ENCODE data around the gene RGS19. TPM values are rescaled to one million over a fixed set of nuclear protein-coding genes. Genes with fewer than 3 reads are reported as not detected.
"Not testable (repeated sequence)": the region's sequence is repeated elsewhere in the genome, so short reads cannot be mapped to it uniquely, and the experiment has no call there.

RGS19 gene
- total RNA-seq, 1 donor from 2014 or later = 53.4 TPM

DNA sequence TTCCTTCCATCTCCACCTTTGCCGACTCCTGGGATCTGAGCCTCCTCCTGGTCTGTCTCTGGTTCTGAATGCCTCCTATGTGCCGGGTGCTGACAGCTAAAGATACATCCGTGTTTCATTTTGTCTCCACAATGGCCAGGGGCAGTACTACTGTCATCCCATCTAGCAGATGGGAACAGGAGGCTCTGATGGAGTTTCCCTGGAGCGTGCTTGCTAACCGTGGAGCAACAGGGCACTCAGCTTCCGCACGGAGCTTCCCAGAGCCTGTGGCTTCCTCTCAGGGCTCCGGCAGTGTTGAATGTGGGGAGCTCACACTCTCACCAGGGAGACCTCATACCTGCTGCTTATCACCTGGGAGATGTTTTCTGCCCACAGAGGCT, 40.0 kb upstream of the RGS19 start:
- peaks cover 5% of the 10 kb centered on the region for H3K27me3 Mint-ChIP-seq
- CTCF ChIA-PET = interaction anchor here (2.8 to 4.4 kb wide), 3 partner anchors 37 to 139 kb away, joined by 19 to 80 read pairs (median 57); partner anchors contain the start of genes LKAAEAR1, OPRL1, PRPF6 and RGS19
- ATAC-seq (ENCODE audit: low read depth) = no peak
- no peak for DNase-seq
- peaks cover 8% of the 10 kb centered on the region for H3K4me1 Mint-ChIP-seq
- no peak overlapping the region for H3K27ac Mint-ChIP-seq
- TF ChIP-seq, protein P1, sequence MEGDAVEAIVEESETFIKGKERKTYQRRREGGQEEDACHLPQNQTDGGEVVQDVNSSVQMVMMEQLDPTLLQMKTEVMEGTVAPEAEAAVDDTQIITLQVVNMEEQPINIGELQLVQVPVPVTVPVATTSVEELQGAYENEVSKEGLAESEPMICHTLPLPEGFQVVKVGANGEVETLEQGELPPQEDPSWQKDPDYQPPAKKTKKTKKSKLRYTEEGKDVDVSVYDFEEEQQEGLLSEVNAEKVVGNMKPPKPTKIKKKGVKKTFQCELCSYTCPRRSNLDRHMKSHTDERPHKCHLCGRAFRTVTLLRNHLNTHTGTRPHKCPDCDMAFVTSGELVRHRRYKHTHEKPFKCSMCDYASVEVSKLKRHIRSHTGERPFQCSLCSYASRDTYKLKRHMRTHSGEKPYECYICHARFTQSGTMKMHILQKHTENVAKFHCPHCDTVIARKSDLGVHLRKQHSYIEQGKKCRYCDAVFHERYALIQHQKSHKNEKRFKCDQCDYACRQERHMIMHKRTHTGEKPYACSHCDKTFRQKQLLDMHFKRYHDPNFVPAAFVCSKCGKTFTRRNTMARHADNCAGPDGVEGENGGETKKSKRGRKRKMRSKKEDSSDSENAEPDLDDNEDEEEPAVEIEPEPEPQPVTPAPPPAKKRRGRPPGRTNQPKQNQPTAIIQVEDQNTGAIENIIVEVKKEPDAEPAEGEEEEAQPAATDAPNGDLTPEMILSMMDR (IDR thresholded peaks at IDR 0.05) = no peak
- POLR2A ChIA-PET = interaction anchor here (1.5 to 2.5 kb wide), 2 partner anchors 35 to 40 kb away, joined by 5 to 23 read pairs; partner anchors contain the start of genes LKAAEAR1, OPRL1 and RGS19
- H3K4me3 Mint-ChIP-seq = no peak overlapping the region
- intact Hi-C loops (cut with micrococcal nuclease) = no loop called here
- H3K9me3 Mint-ChIP-seq = no peaks in the 10 kb centered on the region
- no peaks in the 10 kb centered on the region for H3K36me3 Mint-ChIP-seq (ENCODE audit: low read depth)

DNA sequence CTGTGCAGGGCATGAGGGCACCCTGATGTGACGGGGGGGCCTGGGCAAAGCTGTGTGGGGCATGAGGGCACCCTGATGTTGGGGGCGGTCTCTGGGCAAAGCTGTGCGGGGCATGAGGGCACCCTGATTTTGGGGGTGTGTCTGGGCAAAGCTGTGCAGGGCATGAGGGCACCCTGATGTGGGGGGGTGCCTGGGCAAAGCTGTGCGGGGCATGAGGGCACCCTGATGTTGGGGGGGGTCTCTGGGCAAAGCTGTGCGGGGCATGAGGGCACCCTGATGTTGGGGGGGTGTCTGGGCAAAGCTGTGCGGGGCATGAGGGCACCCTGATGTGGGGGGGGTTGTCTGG, 38.1 kb upstream of the RGS19 start:
- H3K9me3 Mint-ChIP-seq; POLR2A ChIA-PET; ATAC-seq (ENCODE audit: low read depth); H3K36me3 Mint-ChIP-seq (ENCODE audit: low read depth); DNase-seq; H3K4me3 Mint-ChIP-seq; H3K27me3 Mint-ChIP-seq; intact Hi-C loops (cut with micrococcal nuclease); H3K27ac Mint-ChIP-seq: not testable (repeated sequence)
- CTCF ChIA-PET = interaction anchor here (0.9 kb wide), 1 partner anchor 34 kb away, joined by 3 read pairs; no protein-coding TSS in a partner anchor
- peaks cover 12% of the 10 kb centered on the region for H3K4me1 Mint-ChIP-seq

DNA sequence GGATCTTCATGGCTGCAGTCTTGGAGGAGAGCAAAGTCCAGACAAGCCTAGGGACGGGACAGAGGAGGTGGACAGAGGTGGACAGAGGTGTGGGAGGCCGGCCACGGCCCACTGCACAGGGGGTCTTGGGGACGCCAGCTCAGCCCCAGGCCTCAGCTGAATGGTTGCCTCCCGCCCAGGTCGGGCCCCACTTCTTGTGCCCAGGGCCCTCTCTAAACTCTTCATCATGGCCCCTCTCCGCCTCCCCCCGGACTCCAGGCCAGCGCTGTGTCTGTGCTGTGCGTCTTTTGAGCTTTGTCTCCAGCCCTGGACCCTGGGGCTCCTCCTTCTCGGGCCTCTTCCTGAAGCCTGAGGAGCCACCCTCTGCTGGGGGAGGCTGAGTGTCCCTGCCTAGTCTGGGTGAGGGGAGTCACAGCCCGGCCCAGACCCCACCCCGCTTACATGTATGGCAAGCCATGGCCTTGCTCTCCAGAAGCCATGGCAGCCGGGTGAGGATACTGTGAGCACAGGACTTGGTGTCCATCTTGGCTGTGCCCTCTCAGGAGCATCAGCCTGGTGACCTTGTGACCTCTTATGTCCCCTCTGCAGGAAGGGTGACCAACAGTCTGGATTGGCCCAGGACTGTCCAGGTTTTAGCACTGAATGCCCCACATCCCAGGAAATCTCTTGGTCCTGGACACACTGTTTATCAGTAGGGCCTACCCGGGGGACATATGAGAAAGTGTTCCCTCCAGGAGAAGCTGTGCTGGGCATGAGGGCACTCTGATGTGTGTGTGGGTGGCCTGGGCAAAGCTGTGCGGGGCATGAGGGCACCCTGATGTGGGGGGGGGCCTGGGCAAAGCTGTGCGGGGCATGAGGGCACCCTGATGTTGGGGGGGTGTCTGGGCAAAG, 37.5 kb upstream of the RGS19 start:
- H3K27me3 Mint-ChIP-seq = peaks cover 4% of the 10 kb centered on the region
- H3K4me3 Mint-ChIP-seq = no peak overlapping the region
- no peaks in the 10 kb centered on the region for H3K9me3 Mint-ChIP-seq
- no peak for DNase-seq
- ChIA-PET POLR2A (no interaction called here), CTCF (interaction anchor here (1.0 kb wide), 1 partner anchor 33 kb away, joined by 4 read pairs; the partner anchor contains the start of gene LKAAEAR1)
- H3K27ac Mint-ChIP-seq = no peak overlapping the region
- TF ChIP-seq, protein P1 (IDR thresholded peaks at IDR 0.05) = no peak
- intact Hi-C loops (cut with micrococcal nuclease) = no loop called here
- peaks cover 19% of the 10 kb centered on the region for H3K4me1 Mint-ChIP-seq
- no peaks in the 10 kb centered on the region for H3K36me3 Mint-ChIP-seq (ENCODE audit: low read depth)
- no peak for ATAC-seq (ENCODE audit: low read depth)

DNA sequence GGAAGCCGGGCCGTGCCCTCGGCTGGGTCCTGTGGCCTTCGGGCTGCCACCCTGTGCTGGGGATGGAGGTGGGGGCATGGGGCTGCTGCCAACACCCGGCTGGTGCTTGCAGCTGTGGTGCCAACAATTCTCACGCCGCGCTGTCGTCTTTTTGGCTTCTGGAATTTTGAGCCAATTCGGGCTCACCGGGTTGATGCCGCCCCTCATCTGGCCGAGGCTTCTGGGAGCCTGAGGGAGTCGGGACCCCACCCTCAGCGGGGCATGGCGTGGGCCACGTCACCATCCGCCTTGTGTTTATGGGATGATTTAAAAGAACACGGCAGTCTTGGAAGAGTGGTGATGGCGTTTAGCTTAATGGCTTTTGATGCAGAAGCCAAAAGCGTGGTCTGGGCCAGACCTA, 36.7 kb upstream of the RGS19 start:
- no peak for DNase-seq
- CTCF ChIA-PET = interaction anchor here (1.0 kb wide), 1 partner anchor 32 kb away, joined by 4 read pairs; the partner anchor contains the start of gene LKAAEAR1
- no peaks in the 10 kb centered on the region for H3K36me3 Mint-ChIP-seq (ENCODE audit: low read depth)
- H3K27me3 Mint-ChIP-seq = no peaks in the 10 kb centered on the region
- intact Hi-C loops (cut with micrococcal nuclease) = no loop called here
- no peak for ATAC-seq (ENCODE audit: low read depth)
- H3K9me3 Mint-ChIP-seq = no peaks in the 10 kb centered on the region
- peaks cover 20% of the 10 kb centered on the region for H3K4me1 Mint-ChIP-seq
- H3K4me3 Mint-ChIP-seq = no peak overlapping the region
- H3K27ac Mint-ChIP-seq = no peak overlapping the region
- POLR2A ChIA-PET = no interaction called here
- TF ChIP-seq, protein P1 (IDR thresholded peaks at IDR 0.05) = no peak

DNA sequence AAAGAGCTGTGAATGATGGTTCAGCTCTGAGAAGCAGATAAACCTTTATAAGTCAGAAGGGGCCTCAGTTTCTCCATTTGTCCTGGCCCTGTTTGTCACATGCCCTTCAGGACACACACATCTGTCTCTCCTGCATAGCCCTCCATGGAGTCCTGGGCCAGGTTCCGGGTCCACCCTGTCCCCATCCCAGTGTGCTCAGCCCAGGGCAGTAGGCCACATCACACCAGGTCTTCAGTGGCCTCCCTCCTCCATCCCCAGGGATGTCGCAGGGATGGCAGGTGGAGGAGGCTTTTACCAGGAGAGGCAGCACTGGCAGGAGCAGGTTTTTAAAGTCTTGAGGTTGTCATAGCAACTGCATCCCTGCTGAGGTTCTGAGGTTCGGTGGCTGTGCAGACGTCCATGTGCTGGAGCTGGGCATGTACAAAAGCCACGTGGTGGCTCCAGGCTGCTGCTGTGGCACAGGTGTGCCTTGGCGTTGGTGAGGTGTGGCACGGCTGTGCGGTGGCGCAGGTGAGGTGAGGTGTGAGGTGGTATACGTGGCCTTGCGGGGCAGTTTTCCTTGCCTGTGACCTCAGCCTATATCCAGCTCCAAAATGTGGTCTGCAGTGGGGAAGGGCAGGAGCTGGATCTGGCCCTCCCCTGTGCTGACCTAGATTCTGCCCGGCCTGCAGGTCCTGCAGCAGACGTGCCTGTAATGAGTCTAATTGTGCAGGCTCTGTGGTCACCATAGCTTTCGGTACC, 36.0 kb upstream of the RGS19 start:
- no peaks in the 10 kb centered on the region for H3K36me3 Mint-ChIP-seq (ENCODE audit: low read depth)
- ATAC-seq (ENCODE audit: low read depth) (no peak), DNase-seq (no peak)
- ChIA-PET CTCF (interaction anchor here (1.0 kb wide), 1 partner anchor 32 kb away, joined by 4 read pairs; the partner anchor contains the start of gene LKAAEAR1), POLR2A (no interaction called here)
- H3K27ac Mint-ChIP-seq = no peak overlapping the region
- peaks cover 17% of the 10 kb centered on the region for H3K4me1 Mint-ChIP-seq
- H3K4me3 Mint-ChIP-seq = no peak overlapping the region
- intact Hi-C loops (cut with micrococcal nuclease) = no loop called here
- H3K27me3 Mint-ChIP-seq = no peaks in the 10 kb centered on the region
- TF ChIP-seq, protein P1 (IDR thresholded peaks at IDR 0.05) = no peak
- H3K9me3 Mint-ChIP-seq = no peaks in the 10 kb centered on the region
